Duodenal mucosa (tissue), 2 donors: ENCODE results near the gene GGA2.
"Not testable (repeated sequence)": the region's sequence is repeated elsewhere in the genome, so short reads cannot be mapped to it uniquely, and the experiment has no call there.

Experiments
- H3K27ac ChIP-seq: one replicate; pipeline ENCODE4 v1.7.0; 2013; ENCODE audit warnings: low read depth, low read length
- H3K27me3 ChIP-seq, 2 donors: one replicate each; pipeline ENCODE4 v1.7.0; 2013; ENCODE audit warnings: low read length in 2 of 2, control low read depth in 1 of 2; ENCODE audit not compliant: insufficient read depth in 2 of 2, control insufficient read depth in 1 of 2
- H3K36me3 ChIP-seq, 2 donors: one replicate each; pipeline ENCODE4 v1.7.0; 2013; ENCODE audit warnings: low read length in 2 of 2, control low read depth in 1 of 2; ENCODE audit not compliant: insufficient read depth in 2 of 2, control insufficient read depth in 1 of 2
- H3K4me1 ChIP-seq, 2 donors: one replicate each; pipeline ENCODE4 v1.7.0; 2013; ENCODE audit warnings: low read length in 2 of 2, control low read depth in 1 of 2; ENCODE audit not compliant: insufficient read depth in 2 of 2, control insufficient read depth in 1 of 2
- H3K4me3 ChIP-seq, 2 donors: one replicate each; pipeline ENCODE4 v1.7.0; 2013; ENCODE audit warnings: low read length in 2 of 2, low read depth in 1 of 2
- H3K9ac ChIP-seq, 2 donors: one replicate each; pipeline ENCODE4 v1.7.0; 2013; ENCODE audit warnings: low read length in 2 of 2, low read depth in 1 of 2
- H3K9me3 ChIP-seq, 2 donors: one replicate each; pipeline ENCODE4 v1.7.0; 2013; ENCODE audit warnings: low read length in 2 of 2, control low read depth in 1 of 2; ENCODE audit not compliant: control insufficient read depth in 1 of 2

GGA2 gene

GRCh38 chr16:23496821-23497542 is 13.3 kb downstream of the GGA2 start:
- Histone ChIP-seq H3K4me1 (peaks cover 7 to 19% of the 10 kb centered on the region in 2 donors), H3K9ac (no peak overlapping the region)

GRCh38 chr16:23495671-23496070 is 14.6 kb downstream of the GGA2 start:
- H3K9me3 ChIP-seq = no peaks in the 10 kb centered on the region
- H3K36me3 ChIP-seq = peaks cover 26 to 47% of the 10 kb centered on the region in 2 donors
- H3K27ac ChIP-seq = no peak overlapping the region
- no peak overlapping the region for H3K9ac ChIP-seq
- peaks cover 7 to 11% of the 10 kb centered on the region in 2 donors for H3K4me1 ChIP-seq
- no peak overlapping the region for H3K4me3 ChIP-seq
- H3K27me3 ChIP-seq = no peaks in the 10 kb centered on the region

More at GRCh38 chr16:23496821-23497542, 13.3 kb downstream of the GGA2 start:
- Histone ChIP-seq H3K4me3 (no peak overlapping the region), H3K36me3 (peaks cover 21 to 36% of the 10 kb centered on the region in 2 donors), H3K27ac (no peak overlapping the region), H3K9me3 (no peaks in the 10 kb centered on the region), H3K27me3 (no peaks in the 10 kb centered on the region)

DNA sequence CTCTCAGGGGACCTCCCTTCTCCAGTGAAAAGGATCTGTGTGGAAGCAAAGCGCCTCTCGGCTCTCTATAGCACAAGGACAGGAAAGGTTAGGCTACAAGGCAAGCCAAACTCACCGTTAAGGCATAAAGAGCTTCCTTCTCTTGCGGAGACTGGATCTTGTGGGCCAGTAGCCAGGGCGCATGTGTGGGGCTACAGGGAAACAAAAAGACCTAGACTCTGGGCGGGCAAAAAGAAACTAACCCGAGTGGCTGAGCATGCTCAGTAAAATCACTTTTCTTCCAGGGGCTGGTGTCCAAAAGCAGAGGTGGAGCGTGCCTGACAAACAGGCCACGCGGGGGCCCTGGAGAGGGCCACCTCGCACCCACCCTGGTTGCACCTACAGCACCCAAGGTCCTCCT is 16.1 kb downstream of the GGA2 start:
- Histone ChIP-seq H3K4me1 (peaks cover 6 to 7% of the 10 kb centered on the region in 2 donors), H3K4me3 (no peak overlapping the region)

GRCh38 chr16:23491490-23492391 is 18.6 kb downstream of the GGA2 start:
- Histone ChIP-seq H3K27ac (no peak overlapping the region), H3K9me3 (no peaks in the 10 kb centered on the region), H3K4me1 (no peaks in the 10 kb centered on the region), H3K27me3 (no peaks in the 10 kb centered on the region), H3K4me3 (no peak overlapping the region), H3K9ac (no peak overlapping the region), H3K36me3 (peaks cover 54 to 83% of the 10 kb centered on the region in 2 donors)

More for the DNA sequence above, 16.1 kb downstream of the GGA2 start:
- H3K27me3 ChIP-seq = no peaks in the 10 kb centered on the region
- no peaks in the 10 kb centered on the region for H3K9me3 ChIP-seq
- no peak overlapping the region for H3K9ac ChIP-seq
- peaks cover 37 to 60% of the 10 kb centered on the region in 2 donors for H3K36me3 ChIP-seq
- H3K27ac ChIP-seq = no peak overlapping the region

- Histone ChIP-seq H3K9ac (no peak overlapping the region), H3K27me3 (no peaks in the 10 kb centered on the region), H3K4me3 (no peak overlapping the region), H3K4me1 (no peaks in the 10 kb centered on the region), H3K36me3 (peaks cover 49 to 89% of the 10 kb centered on the region in 2 donors), H3K27ac (no peak overlapping the region), H3K9me3 (no peaks in the 10 kb centered on the region)
Observed at GRCh38 chr16:23486480-23486879, 23.8 kb downstream of the GGA2 start.

- peaks cover 49 to 91% of the 10 kb centered on the region in 2 donors for H3K36me3 ChIP-seq
- no peaks in the 10 kb centered on the region for H3K4me1 ChIP-seq
- no peaks in the 10 kb centered on the region for H3K27me3 ChIP-seq
- H3K9me3 ChIP-seq = no peaks in the 10 kb centered on the region
- no peak overlapping the region for H3K9ac ChIP-seq
- no peak overlapping the region for H3K27ac ChIP-seq
- H3K4me3 ChIP-seq = no peak overlapping the region
Observed at GRCh38 chr16:23485841-23486240, 24.5 kb downstream of the GGA2 start.

DNA sequence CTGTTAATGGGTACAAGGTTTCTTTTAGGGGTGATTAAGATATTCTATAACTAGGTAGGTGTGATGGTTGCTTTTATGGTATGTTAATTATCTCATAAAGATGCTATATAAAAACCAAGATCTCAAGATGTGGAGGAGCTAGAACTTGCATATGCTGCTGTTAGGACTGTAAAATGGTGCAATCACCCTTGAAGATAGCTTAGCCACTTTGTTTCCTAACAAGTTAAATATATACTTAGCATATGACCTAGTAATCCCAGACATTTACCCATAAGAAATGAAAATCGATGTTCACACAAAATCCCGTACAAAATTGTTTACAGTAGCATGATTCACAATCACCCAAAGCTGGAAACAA is 25.1 kb downstream of the GGA2 start:
- no peaks in the 10 kb centered on the region for H3K4me1 ChIP-seq
- no peak overlapping the region for H3K9ac ChIP-seq
- H3K4me3 ChIP-seq = no peak overlapping the region
- H3K36me3 ChIP-seq = peaks cover 54 to 93% of the 10 kb centered on the region in 2 donors
- H3K27me3 ChIP-seq = no peaks in the 10 kb centered on the region
- no peaks in the 10 kb centered on the region for H3K9me3 ChIP-seq
- no peak overlapping the region for H3K27ac ChIP-seq

GRCh38 chr16:23484510-23485256 is 25.6 kb downstream of the GGA2 start:
- Histone ChIP-seq H3K27ac (no peak overlapping the region), H3K9me3 (no peaks in the 10 kb centered on the region), H3K4me1 (no peaks in the 10 kb centered on the region), H3K27me3 (no peaks in the 10 kb centered on the region), H3K4me3 (no peak overlapping the region), H3K36me3 (peaks cover 54 to 93% of the 10 kb centered on the region in 2 donors), H3K9ac (no peak overlapping the region)

GRCh38 chr16:23483492-23483891 is 26.8 kb downstream of the GGA2 start:
- peaks cover 56 to 93% of the 10 kb centered on the region in 2 donors for H3K36me3 ChIP-seq
- not testable (repeated sequence) for H3K27me3 ChIP-seq, H3K4me3 ChIP-seq, H3K9ac ChIP-seq, H3K27ac ChIP-seq, H3K4me1 ChIP-seq, H3K9me3 ChIP-seq

- H3K27me3 ChIP-seq = no peaks in the 10 kb centered on the region
- peaks cover 55 to 90% of the 10 kb centered on the region in 2 donors for H3K36me3 ChIP-seq
Observed at GRCh38 chr16:23482778-23483177, 27.5 kb downstream of the GGA2 start.

More at GRCh38 chr16:23482778-23483177, 27.5 kb downstream of the GGA2 start:
- Histone ChIP-seq H3K4me3 (no peak overlapping the region), H3K4me1 (no peaks in the 10 kb centered on the region), H3K27ac (no peak overlapping the region), H3K9ac (no peak overlapping the region), H3K9me3 (no peaks in the 10 kb centered on the region)
